CD4-positive, CD25-positive, alpha-beta regulatory T cell (primary cell): ENCODE measurements around the gene AKR7A2. TPM values are rescaled to one million over a fixed set of nuclear protein-coding genes. Genes with fewer than 3 reads are reported as not detected.

ENCODE experiments used
- ATAC-seq, 2 donors: fragments of 150-1000 bp; cut with Tn5 transposase; one replicate each; pipeline ENCODE4 v1.10.0; 2021; ENCODE audit warnings: low read depth in 2 of 2, moderate number of reproducible peaks in 2 of 2, moderate library complexity in 1 of 2
- DNase-seq, 3 donors: peaks; one replicate each; pipeline versions ENCODE4 v3.0.0 to v3.0.0-alpha.2; 2012 to 2022; ENCODE audit warnings: mixed read lengths in 1 of 3
- H3K27ac ChIP-seq: one replicate; pipeline ENCODE4 v1.7.0; 2013; ENCODE audit warnings: mild to moderate bottlenecking, low read length; ENCODE audit not compliant: insufficient read depth, poor library complexity, severe bottlenecking
- H3K27me3 ChIP-seq: one replicate; pipeline ENCODE4 v1.7.0; 2013; ENCODE audit warnings: low read length; ENCODE audit not compliant: control insufficient read depth, insufficient read depth
- H3K36me3 ChIP-seq: one replicate; pipeline ENCODE4 v1.7.0; 2013; ENCODE audit warnings: mild to moderate bottlenecking, low read length, moderate library complexity; ENCODE audit not compliant: control insufficient read depth, insufficient read depth
- H3K4me1 ChIP-seq: 2 replicates; pipeline ENCODE4 v1.7.0; 2013; ENCODE audit warnings: mild to moderate bottlenecking, low read length; ENCODE audit not compliant: insufficient read depth, control insufficient read depth, poor library complexity, severe bottlenecking
- H3K4me3 ChIP-seq: one replicate; pipeline ENCODE4 v1.7.0; 2013; ENCODE audit warnings: low read depth, mild to moderate bottlenecking, low read length, moderate library complexity
- H3K9me3 ChIP-seq, 2 experiments: 1 replicate in 1 of 2; 2 replicates in 1 of 2; pipeline ENCODE4 v1.7.0; 2013; ENCODE audit warnings: low read length in 2 of 2, mild to moderate bottlenecking in 1 of 2, moderate library complexity in 1 of 2; ENCODE audit not compliant: control insufficient read depth in 2 of 2
- H3K27ac Mint-ChIP-seq, 3 donors: one replicate each; pipeline ENCODE4 v1.8.0; 2020 to 2022; ENCODE audit warnings: mild to moderate bottlenecking in 3 of 3, mixed read lengths in 3 of 3, moderate library complexity in 2 of 3
- H3K27me3 Mint-ChIP-seq: one replicate; pipeline ENCODE4 v1.8.0; 2022; ENCODE audit warnings: mild to moderate bottlenecking, mixed read lengths
- H3K36me3 Mint-ChIP-seq: one replicate; pipeline ENCODE4 v1.8.0; 2020; ENCODE audit warnings: mixed read lengths
- H3K4me1 Mint-ChIP-seq, 4 donors: one replicate each; pipeline ENCODE4 v1.8.0; 2020 to 2022; ENCODE audit warnings: mixed read lengths in 4 of 4, mild to moderate bottlenecking in 1 of 4
- H3K4me3 Mint-ChIP-seq, 4 donors: one replicate each; pipeline ENCODE4 v1.8.0; 2020 to 2022; ENCODE audit warnings: mild to moderate bottlenecking in 4 of 4, mixed read lengths in 4 of 4, moderate library complexity in 3 of 4
- H3K9me3 Mint-ChIP-seq, 7 donors: one replicate each; pipeline ENCODE4 v1.8.0; 2020 to 2022; ENCODE audit warnings: mixed read lengths in 7 of 7, mild to moderate bottlenecking in 3 of 7, moderate library complexity in 2 of 7
- polyA plus RNA-seq, 4 donors: library from polyadenylated mRNA; unstranded; fragments of 300-500 nt; fragmentation: Illumina TruSeq; gene quantifications; one replicate each; pipeline ENCODE4 v1.2.3, GENCODE V29; 2021
- total RNA-seq: library from RNA; stranded (reverse); gene quantifications from one replicate; pipeline ENCODE4 v1.2.3, GENCODE V29; 2022

Gene AKR7A2
- total and polyA plus RNA-seq, 5 donors from 2014 or later = 20.5 to 133 (median 110) TPM

- H3K27ac Mint-ChIP-seq = peak overlapping the region in 1 of 3 donors; percentile 49
Measured at GRCh38 chr1:19333587-19334354, 21.8 kb upstream of the AKR7A2 start.

DNA sequence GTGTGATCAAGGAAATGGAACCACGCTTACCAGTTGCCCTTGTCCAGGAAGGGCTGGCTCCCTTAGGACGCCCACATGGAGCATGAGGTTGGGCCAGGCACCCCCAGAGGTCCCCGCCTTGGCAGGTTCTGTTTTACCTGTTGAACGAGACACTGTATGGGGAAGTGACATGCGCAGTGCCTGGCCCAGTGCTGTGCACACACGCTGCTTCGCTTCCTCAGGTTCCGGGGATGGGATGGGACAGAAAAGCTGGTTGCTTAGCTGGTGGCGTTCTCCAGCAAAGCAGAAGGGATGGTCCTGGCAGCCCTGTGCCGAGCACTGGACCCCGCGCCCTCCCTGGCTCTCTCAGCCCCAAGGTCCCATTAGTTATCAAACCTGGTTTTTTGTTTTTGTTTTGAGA, 20.9 kb upstream of the AKR7A2 start:
- Histone ChIP-seq H3K36me3 (no peaks in the 10 kb centered on the region), H3K9me3 (no peaks in the 10 kb centered on the region), H3K27ac (no peak overlapping the region), H3K27me3 (no peaks in the 10 kb centered on the region), H3K4me1 (no peaks in the 10 kb centered on the region), H3K4me3 (no peak overlapping the region)
- Mint-ChIP-seq H3K4me3 (no peak overlapping the region), H3K27ac (no peak overlapping the region), H3K36me3 (peaks cover 6% of the 10 kb centered on the region), H3K27me3 (no peaks in the 10 kb centered on the region), H3K4me1 (peaks cover 0 to 11% (median 0%) of the 10 kb centered on the region in 4 donors), H3K9me3 (no peaks in the 10 kb centered on the region)
- DNase-seq (no peak), ATAC-seq (no peak)

More at GRCh38 chr1:19333587-19334354, 21.8 kb upstream of the AKR7A2 start:
- Mint-ChIP-seq H3K9me3 (no peaks in the 10 kb centered on the region), H3K4me1 (peaks cover 0 to 11% (median 0%) of the 10 kb centered on the region in 4 donors), H3K36me3 (peaks cover 7% of the 10 kb centered on the region), H3K27me3 (no peaks in the 10 kb centered on the region), H3K4me3 (no peak overlapping the region)
- no peaks in the 10 kb centered on the region for H3K27me3 ChIP-seq
- H3K4me1 ChIP-seq = no peaks in the 10 kb centered on the region
- ATAC-seq (no peak), DNase-seq (no peak)
- H3K27ac ChIP-seq = no peak overlapping the region
- peaks cover 4% of the 10 kb centered on the region for H3K36me3 ChIP-seq
- H3K4me3 ChIP-seq = no peak overlapping the region
- no peaks in the 10 kb centered on the region for H3K9me3 ChIP-seq

- H3K4me3 Mint-ChIP-seq = no peak overlapping the region
- H3K9me3 Mint-ChIP-seq = no peaks in the 10 kb centered on the region
- ATAC-seq (no peak), DNase-seq (no peak)
- peaks cover 6% of the 10 kb centered on the region for H3K36me3 Mint-ChIP-seq
- no peak overlapping the region for H3K27ac Mint-ChIP-seq
- H3K4me1 ChIP-seq = no peaks in the 10 kb centered on the region
- H3K4me1 Mint-ChIP-seq = peaks cover 0 to 7% (median 0%) of the 10 kb centered on the region in 4 donors
- H3K27me3 ChIP-seq = no peaks in the 10 kb centered on the region
- no peaks in the 10 kb centered on the region for H3K9me3 ChIP-seq
- H3K4me3 ChIP-seq = no peak overlapping the region
- no peaks in the 10 kb centered on the region for H3K36me3 ChIP-seq
- no peak overlapping the region for H3K27ac ChIP-seq
- no peaks in the 10 kb centered on the region for H3K27me3 Mint-ChIP-seq
Measured at GRCh38 chr1:19331262-19331878, 19.4 kb upstream of the AKR7A2 start.

DNA sequence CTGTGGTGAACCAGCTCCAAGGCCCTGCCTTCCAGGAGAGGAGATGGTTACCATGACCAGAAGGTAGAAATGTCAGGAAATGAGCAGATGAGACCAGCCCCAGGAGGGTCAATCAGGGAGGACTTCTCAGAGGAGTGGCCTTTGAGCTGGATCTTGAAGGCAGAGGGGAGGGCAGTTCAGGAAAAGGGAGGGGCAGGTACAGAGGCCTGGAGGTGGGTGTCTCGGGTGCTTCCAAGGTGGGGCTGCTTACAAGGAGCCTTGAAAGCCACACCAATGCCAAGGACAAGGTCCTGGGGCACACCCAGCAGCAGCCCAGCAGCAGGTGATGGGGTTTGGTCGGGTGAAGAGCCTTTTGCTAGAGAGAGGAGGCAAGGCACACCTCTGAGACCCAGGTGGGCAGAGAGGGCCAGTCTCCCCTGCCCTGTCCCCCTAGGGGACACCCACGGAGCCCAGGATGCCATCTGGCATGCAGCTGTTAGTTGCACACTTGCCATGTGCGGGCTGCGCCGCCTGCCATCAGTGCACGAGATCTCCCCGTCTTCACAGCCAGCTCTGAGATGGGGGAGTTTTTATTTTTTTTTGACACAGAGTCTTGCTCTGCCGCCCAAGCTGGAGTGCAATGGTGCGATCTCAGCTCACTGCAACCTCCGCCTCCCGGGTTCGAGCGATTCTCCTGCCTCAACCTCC, 18.6 kb upstream of the AKR7A2 start:
- Mint-ChIP-seq H3K27ac (no peak overlapping the region), H3K27me3 (no peaks in the 10 kb centered on the region), H3K9me3 (no peaks in the 10 kb centered on the region), H3K4me3 (no peak overlapping the region), H3K36me3 (peaks cover 6% of the 10 kb centered on the region), H3K4me1 (peaks cover 0 to 5% (median 0%) of the 10 kb centered on the region in 4 donors)
- Histone ChIP-seq H3K27me3 (no peaks in the 10 kb centered on the region), H3K4me1 (no peaks in the 10 kb centered on the region), H3K9me3 (no peaks in the 10 kb centered on the region), H3K27ac (no peak overlapping the region), H3K4me3 (no peak overlapping the region), H3K36me3 (no peaks in the 10 kb centered on the region)
- ATAC-seq = no peak
- DNase-seq = no peak

DNA sequence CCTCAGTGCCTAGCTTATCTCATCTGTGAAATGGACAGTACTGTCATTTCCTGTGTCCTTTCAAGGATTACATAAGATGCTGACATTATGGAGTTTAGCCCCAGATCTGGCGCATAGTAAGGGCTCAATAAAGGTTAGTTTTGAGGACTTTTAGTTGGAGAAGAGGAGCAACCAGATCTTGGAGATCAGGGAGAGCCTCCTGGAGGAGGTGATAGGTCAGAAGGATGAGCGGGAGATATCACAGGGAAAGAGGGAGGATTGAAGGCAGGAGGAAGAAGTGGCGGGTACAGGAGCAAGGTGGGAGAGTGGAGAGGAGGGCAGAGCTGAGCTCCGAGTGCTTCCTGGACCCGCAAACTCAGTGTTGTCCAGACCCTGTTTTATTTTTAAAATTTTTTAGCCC, 17.7 kb upstream of the AKR7A2 start:
- no peak overlapping the region for H3K27ac ChIP-seq
- no peaks in the 10 kb centered on the region for H3K9me3 Mint-ChIP-seq
- no peaks in the 10 kb centered on the region for H3K27me3 Mint-ChIP-seq
- no peak overlapping the region for H3K4me3 ChIP-seq
- H3K27ac Mint-ChIP-seq = no peak overlapping the region
- H3K4me1 Mint-ChIP-seq = peaks cover 0 to 5% (median 0%) of the 10 kb centered on the region in 4 donors
- no peaks in the 10 kb centered on the region for H3K4me1 ChIP-seq
- H3K36me3 Mint-ChIP-seq = peaks cover 9% of the 10 kb centered on the region
- ATAC-seq = no peak
- no peaks in the 10 kb centered on the region for H3K9me3 ChIP-seq
- no peaks in the 10 kb centered on the region for H3K36me3 ChIP-seq
- H3K4me3 Mint-ChIP-seq = no peak overlapping the region
- no peak for DNase-seq
- no peaks in the 10 kb centered on the region for H3K27me3 ChIP-seq

DNA sequence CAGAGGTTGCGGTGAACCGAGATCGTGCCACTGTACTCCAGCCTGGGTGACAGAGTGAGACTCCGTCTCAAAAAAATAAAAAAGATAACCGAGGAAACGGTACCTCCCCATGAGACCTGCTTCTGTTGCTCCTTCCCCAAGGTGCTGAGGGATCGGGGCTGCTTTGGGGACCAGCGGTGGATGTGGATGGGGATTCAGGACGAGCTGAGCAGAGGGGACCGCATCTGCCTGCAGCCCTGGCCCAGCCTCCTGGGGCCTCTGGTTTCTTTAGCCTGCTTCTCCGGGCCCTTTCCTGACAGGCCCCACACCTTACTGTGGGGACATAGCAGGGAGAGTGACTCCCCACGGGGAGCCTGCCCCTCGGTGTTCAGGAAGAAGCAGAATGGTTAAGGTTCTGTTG, 17.2 kb upstream of the AKR7A2 start:
- Mint-ChIP-seq H3K4me1 (peaks cover 0 to 5% (median 0%) of the 10 kb centered on the region in 4 donors), H3K27me3 (no peaks in the 10 kb centered on the region), H3K27ac (peak overlapping the region in 1 of 3 donors; percentile 38), H3K9me3 (no peaks in the 10 kb centered on the region), H3K36me3 (peaks cover 11% of the 10 kb centered on the region), H3K4me3 (no peak overlapping the region)
- Histone ChIP-seq H3K27me3 (no peaks in the 10 kb centered on the region), H3K36me3 (no peaks in the 10 kb centered on the region), H3K27ac (no peak overlapping the region), H3K9me3 (no peaks in the 10 kb centered on the region), H3K4me1 (no peaks in the 10 kb centered on the region), H3K4me3 (no peak overlapping the region)
- DNase-seq (no peak), ATAC-seq (no peak)

DNA sequence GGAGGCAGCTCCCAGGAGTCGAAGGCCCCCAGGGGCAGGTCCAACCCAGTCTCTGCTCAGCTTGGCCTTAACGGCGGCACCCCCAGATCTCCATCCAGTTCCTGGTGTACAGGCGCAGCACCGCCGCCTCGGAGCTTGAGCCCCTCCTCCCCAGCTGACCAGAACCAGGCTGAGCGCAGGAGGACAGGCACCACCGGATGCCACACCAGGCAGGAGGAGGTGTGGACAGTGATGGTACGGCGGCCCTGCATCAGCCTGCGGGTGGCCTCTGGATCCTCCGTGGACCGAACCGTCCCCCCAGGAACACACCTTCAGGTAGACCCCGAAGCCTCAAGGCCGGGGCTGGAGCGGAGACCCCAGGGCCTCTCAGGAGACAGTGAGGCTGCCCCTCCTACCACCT, 16.5 kb upstream of the AKR7A2 start:
- Mint-ChIP-seq H3K4me3 (no peak overlapping the region), H3K4me1 (peaks cover 0 to 5% (median 0%) of the 10 kb centered on the region in 4 donors), H3K9me3 (no peaks in the 10 kb centered on the region), H3K27me3 (no peaks in the 10 kb centered on the region), H3K27ac (no peak overlapping the region), H3K36me3 (peaks cover 11% of the 10 kb centered on the region)
- no peak for DNase-seq
- Histone ChIP-seq H3K27ac (no peak overlapping the region), H3K9me3 (no peaks in the 10 kb centered on the region), H3K27me3 (no peaks in the 10 kb centered on the region), H3K36me3 (no peaks in the 10 kb centered on the region), H3K4me3 (no peak overlapping the region), H3K4me1 (no peaks in the 10 kb centered on the region)
- ATAC-seq = no peak
